H1 (cell line): ENCODE measurements around the gene WDFY1.

Source experiments
- CEBPB ChIP-seq: IDR thresholded peaks from 2 replicates; pipeline ENCODE4 v1.6.1; 2012; ENCODE audit warnings: low read depth, low read length
- CREB1 ChIP-seq: IDR thresholded peaks from 2 replicates; pipeline ENCODE4 v1.6.1; 2012; ENCODE audit warnings: inconsistent platforms
- CTCF ChIP-seq, 3 experiments: IDR thresholded peaks; 1 replicate in 2 of 3; 2 replicates in 1 of 3; pipeline versions ENCODE4 v1.5.1 to v1.6.1; 2011; ENCODE audit warnings: low read length in 3 of 3, mild to moderate bottlenecking in 3 of 3, inconsistent platforms in 2 of 3, low read depth in 1 of 3, moderate library complexity in 1 of 3; ENCODE audit not compliant: insufficient read depth in 1 of 3; ENCODE audit errors: control extremely low read depth in 1 of 3
- EZH2 ChIP-seq: fragments of 200-600 bp; sonication (generic); IDR thresholded peaks from 2 replicates; pipeline ENCODE4 v1.7.1; 2012; ENCODE audit warnings: low read depth, mild to moderate bottlenecking, moderate library complexity, low read length, inconsistent platforms; ENCODE audit not compliant: severe bottlenecking
- HDAC2 ChIP-seq, 2 experiments: fragments of 300-600 bp in 1 of 2; sonication (generic) in 1 of 2; IDR thresholded peaks; 2 replicates each; pipeline ENCODE4 v1.6.1; 2011 to 2012; ENCODE audit warnings: low read depth in 2 of 2, low read length in 2 of 2, mild to moderate bottlenecking in 2 of 2, moderate library complexity in 2 of 2, borderline replicate concordance in 1 of 2, inconsistent platforms in 1 of 2
- JUND ChIP-seq: IDR thresholded peaks from 2 replicates; pipeline ENCODE4 v1.6.1; 2011; ENCODE audit warnings: mild to moderate bottlenecking, improper control_type of control experiment, low read length
- MAFK ChIP-seq: IDR thresholded peaks from 2 replicates; pipeline ENCODE4 v1.6.1; 2012; ENCODE audit warnings: low read depth, mild to moderate bottlenecking, improper control_type of control experiment, low read length
- POLR2A ChIP-seq, 2 experiments: IDR thresholded peaks; 1 replicate in 1 of 2; 2 replicates in 1 of 2; pipeline ENCODE4 v1.6.1; 2011; ENCODE audit warnings: low read depth in 2 of 2, low read length in 2 of 2, mild to moderate bottlenecking in 2 of 2; ENCODE audit errors: control extremely low read depth in 1 of 2
- POLR2AphosphoS5 ChIP-seq: IDR thresholded peaks from 2 replicates; pipeline ENCODE4 v1.6.1; 2011; ENCODE audit warnings: low read depth, low read length

GRCh38 chr2:223920109-223920508 lies 25.0 kb downstream of the WDFY1 start:
- TF ChIP-seq POLR2A (IDR thresholded peaks at IDR 0.05; ENCODE audit: control extremely low read depth in 1 of 2, low read depth in 2 of 2, low read length in 2 of 2) (no peak), CTCF (IDR thresholded peaks at IDR 0.05; ENCODE audit: control extremely low read depth in 1 of 3, insufficient read depth in 1 of 3, low read depth in 1 of 3, low read length in 3 of 3) (no peak), CEBPB (no peak), CREB1 (no peak), POLR2AphosphoS5 (no peak), MAFK (no peak), EZH2 (no peak), JUND (no peak), HDAC2 (IDR thresholded peaks at IDR 0.05; ENCODE audit: borderline replicate concordance in 1 of 2, low read depth in 2 of 2, low read length in 2 of 2) (no peak)
